HG03469 (cell line): Measurements from ENCODE around the gene ZBP1.

Experiments
- ATAC-seq: cut with Tn5 transposase; IDR thresholded peaks from one replicate; pipeline ENCODE4 v1.9.1; 2021; ENCODE audit warnings: mild to moderate bottlenecking, moderate library complexity, moderate number of reproducible peaks; ENCODE audit not compliant: unreplicated experiment

Gene ZBP1

GRCh38 chr20:57561356-57562279 lies 58.6 kb downstream of the ZBP1 start:
- no peak for ATAC-seq

DNA sequence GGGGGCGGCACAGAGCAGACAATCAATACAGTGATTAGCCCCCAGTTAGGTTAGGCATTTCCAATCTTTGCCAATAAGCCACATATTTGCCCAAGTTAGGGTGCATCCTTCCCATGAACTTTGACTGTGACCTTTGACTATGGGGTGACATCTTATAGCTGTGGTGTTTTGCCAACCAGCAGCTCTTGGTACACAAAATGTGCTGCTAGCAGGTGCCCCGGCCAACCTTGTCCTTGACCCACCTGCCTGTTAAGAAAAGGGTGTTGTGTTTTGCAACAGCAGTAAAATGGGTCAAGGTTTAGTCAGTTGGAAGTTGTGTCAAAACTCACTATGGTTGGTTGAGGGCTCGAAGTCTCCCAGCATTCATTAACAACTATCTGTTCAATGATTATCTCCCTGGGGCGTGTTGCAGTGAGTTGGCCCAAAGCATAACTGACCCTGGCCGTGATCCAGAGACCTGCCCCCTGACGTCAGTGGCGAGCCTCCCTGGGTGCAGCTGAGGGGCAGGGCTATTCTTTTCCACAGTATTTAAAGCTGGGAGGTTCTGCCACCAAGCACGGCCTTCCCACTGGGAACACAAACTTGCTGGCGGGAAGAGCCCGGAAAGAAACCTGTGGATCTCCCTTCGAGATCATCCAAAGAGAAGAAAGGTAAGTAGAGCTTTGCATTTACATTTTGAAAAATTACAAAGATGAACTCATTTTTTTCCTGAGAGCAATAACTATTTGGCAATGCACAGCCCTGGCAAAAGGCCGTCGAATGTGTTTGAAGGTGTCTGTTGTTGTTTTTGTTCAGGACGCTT lies 59.5 kb downstream of the ZBP1 start, which contains the start of gene PCK1:
Gene PCK1, plus strand, starts transcription at position 557 of the 802 bp plus-strand sequence. CDS start 302 bp downstream, outside the sequence.
- no peak for ATAC-seq

GRCh38 chr20:57559658-57560553 lies 60.3 kb downstream of the ZBP1 start:
- ATAC-seq: no peak

GRCh38 chr20:57559289-57559634 lies 61.0 kb downstream of the ZBP1 start:
- no peak for ATAC-seq

DNA sequence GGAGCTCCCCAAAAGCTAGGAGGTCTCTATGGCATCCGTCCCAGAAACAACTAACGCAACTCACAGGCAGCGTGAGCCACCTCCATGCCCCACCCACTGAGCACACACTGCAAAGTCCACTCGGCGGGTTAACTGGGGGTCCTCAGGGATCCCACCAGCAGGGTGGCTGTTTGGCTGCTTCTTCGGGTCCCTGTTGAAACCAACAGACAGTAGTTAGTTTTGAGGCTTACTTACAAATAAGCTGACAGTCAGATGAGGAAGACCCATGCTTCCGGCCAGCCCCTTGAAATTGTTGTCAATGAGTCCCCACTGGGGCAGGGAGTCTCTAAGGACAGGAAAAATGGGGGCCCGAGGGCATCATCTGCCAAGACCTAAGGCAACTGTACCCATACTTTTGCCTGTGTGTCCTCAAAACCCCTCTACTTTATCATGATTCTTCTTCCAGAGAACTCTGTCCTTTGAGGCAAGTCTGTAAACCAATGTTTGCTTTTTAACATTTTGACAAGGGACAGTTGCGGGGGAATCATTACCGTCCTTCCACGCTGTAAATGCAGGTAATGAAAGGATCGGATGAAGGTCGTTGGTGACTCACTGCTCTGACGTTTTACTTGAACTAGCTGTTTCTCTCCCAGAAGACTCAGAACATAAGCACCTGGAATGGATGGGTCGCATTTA lies 61.5 kb downstream of the ZBP1 start:
- no peak for ATAC-seq

DNA sequence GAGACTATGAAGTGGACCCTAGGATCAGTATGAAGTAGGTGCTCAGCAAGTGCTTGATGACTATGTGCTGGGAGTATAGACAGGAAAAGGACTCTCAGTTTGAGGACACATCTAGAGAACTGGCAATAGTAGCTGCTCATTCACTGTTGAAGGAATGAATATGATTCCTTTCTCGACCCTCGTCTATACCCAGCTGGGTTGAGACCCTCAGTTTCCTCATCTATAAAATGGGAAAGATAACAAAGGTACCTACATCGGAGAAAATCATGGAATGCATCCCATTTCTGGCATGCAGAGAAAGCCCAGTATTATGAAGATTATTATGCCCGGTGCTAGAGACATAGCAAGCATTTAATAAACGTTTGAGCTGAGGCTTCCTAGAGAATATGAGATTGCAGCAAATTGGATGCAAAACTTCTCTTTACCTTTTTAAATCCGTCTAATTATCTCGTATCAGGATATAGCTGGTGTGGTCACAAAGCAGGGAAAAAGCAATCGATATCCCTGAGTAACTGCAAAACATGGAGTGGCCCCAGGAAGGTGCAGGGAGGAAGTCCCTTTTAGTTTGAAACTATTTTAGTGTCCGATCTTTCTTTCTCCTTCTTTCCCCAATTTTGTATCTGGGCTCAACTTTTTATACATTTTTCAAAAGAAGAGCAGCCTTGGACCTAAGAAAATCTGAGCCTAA lies 62.2 kb downstream of the ZBP1 start:
- no peak for ATAC-seq

GRCh38 chr20:57556980-57557274 lies 63.3 kb downstream of the ZBP1 start:
- no peak for ATAC-seq

GRCh38 chr20:57555457-57556184 lies 64.6 kb downstream of the ZBP1 start:
- no peak for ATAC-seq
